Measurements from ENCODE around the gene NCEH1.
"Not testable (repeated sequence)": the region's sequence is repeated elsewhere in the genome, so short reads cannot be mapped to it uniquely, and the experiment has no call there.

Gene NCEH1

GRCh38 chr3:172675441-172676193 lies 35.2 kb downstream of the NCEH1 start:
- DNase-seq = peak; percentile 64

GRCh38 chr3:172673210-172673679 lies 37.6 kb downstream of the NCEH1 start:
- peak; percentile 75 for DNase-seq

GRCh38 chr3:172669021-172669420 lies 41.8 kb downstream of the NCEH1 start:
- no peak for DNase-seq

- DNase-seq = peak; percentile 79
Observed at GRCh38 chr3:172666873-172667694, 43.8 kb downstream of the NCEH1 start.

GRCh38 chr3:172666181-172666872 lies 44.5 kb downstream of the NCEH1 start:
- DNase-seq = no peak

- not testable (repeated sequence) for DNase-seq
Observed at GRCh38 chr3:172665510-172665909, 45.4 kb downstream of the NCEH1 start.

- not testable (repeated sequence) for DNase-seq
Observed at GRCh38 chr3:172660421-172660820, 50.4 kb downstream of the NCEH1 start.

GRCh38 chr3:172659246-172660002 lies 51.4 kb downstream of the NCEH1 start:
- DNase-seq = peak; percentile 72

- DNase-seq = peak; percentile 99
Observed at GRCh38 chr3:172658344-172659245, 52.3 kb downstream of the NCEH1 start.

GRCh38 chr3:172656602-172657001 lies 54.3 kb downstream of the NCEH1 start:
- DNase-seq = no peak

- no peak for DNase-seq
Observed at GRCh38 chr3:172655388-172655787, 55.5 kb downstream of the NCEH1 start.

- DNase-seq = no peak
Observed at GRCh38 chr3:172654470-172654869, 56.4 kb downstream of the NCEH1 start.

- DNase-seq = no peak
Observed at GRCh38 chr3:172653004-172653572, 57.8 kb downstream of the NCEH1 start.

GRCh38 chr3:172651936-172652625 lies 58.8 kb downstream of the NCEH1 start:
- no peak for DNase-seq

- peak; percentile 31 for DNase-seq
Observed at GRCh38 chr3:172649987-172650386, 60.9 kb downstream of the NCEH1 start.

- DNase-seq = peak; percentile 42
Observed at GRCh38 chr3:172648747-172649146, 62.1 kb downstream of the NCEH1 start.

- no peak for DNase-seq
Observed at GRCh38 chr3:172647823-172648222, 63.0 kb downstream of the NCEH1 start.

GRCh38 chr3:172647080-172647479 lies 63.8 kb downstream of the NCEH1 start:
- DNase-seq = no peak

GRCh38 chr3:172646439-172647015 lies 64.3 kb downstream of the NCEH1 start:
- DNase-seq = peak; percentile 58

- no peak for DNase-seq
Observed at GRCh38 chr3:172644258-172644657, 66.6 kb downstream of the NCEH1 start.
